HepG2 (cell line): ENCODE measurements around the gene SLC27A2. TPM values are rescaled to one million over a fixed set of nuclear protein-coding genes. Genes with fewer than 3 reads are reported as not detected.

Source experiments
- ATAC-seq: fragments of 200-7000 bp; cut with Tn5 transposase; 3 replicates; pipeline ENCODE4 v1.9.1; 2020; ENCODE audit warnings: mild to moderate bottlenecking, moderate library complexity
- BruUV-seq: library from RNA; stranded (reverse); fragments of 400-500 nt; replicated peaks from 2 replicates; lab custom pipeline; 2021; lab: Mats Ljungman, UMichigan
- CTCF ChIA-PET: fragments of 300-600 bp; formaldehyde crosslinking; extraction: SDS; loops from one replicate; lab custom pipeline; 2021; ENCODE audit warnings: low total read pairs, inconsistent platforms, low intra/inter-chr PET ratio; lab: Yijun Ruan, JAX
- POLR2A ChIA-PET: fragments of 350-600 bp; sonication (Branson Sonifier 250); formaldehyde crosslinking; loops from one replicate; lab custom pipeline; 2020; ENCODE audit warnings: antibody characterized with exemption, inconsistent platforms; lab: Yijun Ruan, JAX
- DNase-seq: peaks from one replicate; pipeline ENCODE4 v3.0.0-alpha.2; 2015; ENCODE audit warnings: low spot score
- FAIRE-seq: peaks from 3 replicates; lab custom pipeline; 2011; peaks lifted over from hg19 to GRCh38; lab: Jason Lieb, UNC
- H2AFZ ChIP-seq: one replicate; pipeline ENCODE4 v1.6.1; 2011; ENCODE audit warnings: low read length, inconsistent platforms
- H3K27ac ChIP-seq: fragments of 300-600 bp; 3 replicates; pipeline ENCODE4 v1.8.0; 2011; ENCODE audit warnings: mixed run types, mild to moderate bottlenecking, mixed read lengths, low read length, inconsistent platforms; ENCODE audit not compliant: insufficient read depth; ENCODE audit errors: extremely low read length
- H3K27me3 ChIP-seq, 2 experiments: fragments of 200-600 bp in 1 of 2; 2 replicates in 1 of 2; 3 replicates in 1 of 2; pipeline versions ENCODE4 v1.6.0 to v1.8.0; 2011; ENCODE audit warnings: low read length in 2 of 2, mild to moderate bottlenecking in 2 of 2, moderate library complexity in 2 of 2, inconsistent platforms in 1 of 2; ENCODE audit not compliant: insufficient read depth in 2 of 2, control insufficient read depth in 1 of 2
- H3K36me3 ChIP-seq, 2 experiments: fragments of 200-600 bp in 1 of 2; replicated peaks in 1 of 2; 2 replicates in 1 of 2; 3 replicates in 1 of 2; pipeline versions ENCODE4 v1.5.1 to v1.8.0; 2011; ENCODE audit warnings: low read length in 2 of 2, inconsistent platforms in 1 of 2; ENCODE audit not compliant: insufficient read depth in 2 of 2, control insufficient read depth in 1 of 2
- H3K4me1 ChIP-seq: 2 replicates; pipeline ENCODE4 v1.5.1; 2012; ENCODE audit warnings: low read length, inconsistent platforms; ENCODE audit not compliant: insufficient read depth
- H3K4me2 ChIP-seq: 2 replicates; pipeline ENCODE4 v1.6.0; 2011; ENCODE audit warnings: low read depth, low read length, inconsistent platforms
- H3K4me3 ChIP-seq, 3 experiments: fragments of 200-600 bp in 1 of 3; sonication (generic), shearing (Covaris generic) in 1 of 3; replicated peaks in 1 of 3; 2 replicates each; pipeline ENCODE4 v1.5.1; 2011 to 2016; ENCODE audit warnings: low read length in 3 of 3, inconsistent platforms in 2 of 3, low read depth in 2 of 3, mild to moderate bottlenecking in 2 of 3, control low read depth in 1 of 3, mixed read lengths in 1 of 3; ENCODE audit not compliant: insufficient read depth in 1 of 3
- H3K79me2 ChIP-seq: one replicate; pipeline ENCODE4 v1.6.1; 2011; ENCODE audit warnings: low read length, inconsistent platforms; ENCODE audit not compliant: insufficient read depth
- H3K9ac ChIP-seq: 2 replicates; pipeline ENCODE4 v1.6.0; 2011; ENCODE audit warnings: mild to moderate bottlenecking, low read depth, low read length, inconsistent platforms; ENCODE audit not compliant: insufficient read depth
- H3K9me3 ChIP-seq: 2 replicates; pipeline ENCODE4 v1.5.1; 2012; ENCODE audit warnings: mild to moderate bottlenecking, low read length
- H4K20me1 ChIP-seq: 2 replicates; pipeline ENCODE4 v1.6.0; 2011; ENCODE audit warnings: inconsistent platforms, mild to moderate bottlenecking, low read length, moderate library complexity; ENCODE audit not compliant: insufficient read depth
- FOXA1 ChIP-seq, 2 experiments: fragments of 450-650 bp in 1 of 2; sonication (generic) in 1 of 2; formaldehyde crosslinking in 1 of 2; IDR thresholded peaks; 2 replicates each; pipeline versions ENCODE4 v1.4.0 to v1.6.1; 2016 to 2020; ENCODE audit warnings: missing genetic modification reagents in 1 of 2
- POGZ ChIP-seq: sonication (generic); formaldehyde crosslinking; IDR thresholded peaks from 2 replicates; pipeline ENCODE4 v1.4.0; 2020; ENCODE audit warnings: mild to moderate bottlenecking, missing genetic modification reagents
- ZBTB33 ChIP-seq: sonication (generic); formaldehyde crosslinking; IDR thresholded peaks from 2 replicates; pipeline ENCODE4 v1.4.0; 2020; ENCODE audit warnings: missing genetic modification reagents
- ZBTB46 ChIP-seq: sonication (generic); formaldehyde crosslinking; IDR thresholded peaks from 2 replicates; pipeline ENCODE4 v1.4.0; 2020; ENCODE audit warnings: mild to moderate bottlenecking, missing genetic modification reagents, borderline replicate concordance
- ZFX ChIP-seq: sonication (generic); formaldehyde crosslinking; IDR thresholded peaks from 2 replicates; pipeline ENCODE4 v1.4.0; 2020; ENCODE audit warnings: mild to moderate bottlenecking, low read depth, missing genetic modification reagents, moderate library complexity
- ZNF207 ChIP-seq: fragments of 450-650 bp; IDR thresholded peaks from 2 replicates; pipeline ENCODE4 v1.6.1; 2016; ENCODE audit warnings: antibody characterized with exemption, borderline replicate concordance
- ZNF282 ChIP-seq: fragments of 450-650 bp; IDR thresholded peaks from 2 replicates; pipeline ENCODE4 v1.6.1; 2018; ENCODE audit not compliant: partially characterized antibody
- ZNF446 ChIP-seq: sonication (generic); formaldehyde crosslinking; IDR thresholded peaks from 2 replicates; pipeline ENCODE4 v1.5.0; 2020; ENCODE audit warnings: mild to moderate bottlenecking, missing genetic modification reagents
- ZNF496 ChIP-seq: sonication (generic); formaldehyde crosslinking; IDR thresholded peaks from 2 replicates; pipeline ENCODE4 v1.8.1; 2023; ENCODE audit warnings: mild to moderate bottlenecking, moderate library complexity, missing genetic modification reagents; ENCODE audit not compliant: insufficient replicate concordance
- ZNF569 ChIP-seq: sonication (generic); formaldehyde crosslinking; IDR thresholded peaks from 2 replicates; pipeline ENCODE4 v1.5.0; 2020; ENCODE audit warnings: mild to moderate bottlenecking, missing genetic modification reagents, moderate library complexity, borderline replicate concordance
- ZNF670 ChIP-seq: sonication (generic); formaldehyde crosslinking; IDR thresholded peaks from 2 replicates; pipeline ENCODE4 v1.8.0; 2022; ENCODE audit warnings: mild to moderate bottlenecking, missing genetic modification reagents, borderline replicate concordance
- WGBS: methylation state at CpG from one replicate; pipeline ENCODE4 v1.1.6; 2017; ENCODE audit warnings: low lambda C conversion rate; 5-methylcytosine and 5-hydroxymethylcytosine counted together
- in situ Hi-C: cut with HindIII; loops from 2 replicates; pipeline ENCODE4 v1.10.0; 2017; ENCODE audit warnings: low pct_unique_long_range_greater_than_20kb; ENCODE audit not compliant: extremely low pct_ligation_motif_present
- intact Hi-C: fragments of 100-400 bp; cut with micrococcal nuclease; formaldehyde crosslinking; loops from one replicate; pipeline ENCODE4 v1.10.0; 2022; ENCODE audit not compliant: unreplicated experiment
- polyA plus RNA-seq, 8 experiments: library from polyadenylated mRNA; depleted of rRNA in 3 of 8; stranded (reverse) in 7 of 8; unstranded in 1 of 8; fragments of >200 nt; fragmentation: Illumina TruSeq in 4 of 8; extraction: Trizol in 4 of 8; gene quantifications; 2 replicates each; pipeline versions ENCODE4 v1.2.1 to v1.2.3, GENCODE V29; 2011 to 2016; ENCODE audit warnings: low read depth in 4 of 8, missing spikeins in 1 of 8, mixed read lengths in 1 of 8; ENCODE audit not compliant: insufficient read depth in 1 of 8
- total RNA-seq, 5 experiments: library from RNA; depleted of rRNA; stranded (reverse); fragments of >200 nt; fragmentation: Illumina TruSeq; extraction: Trizol; gene quantifications; 2 replicates each; pipeline ENCODE4 v1.2.3, GENCODE V29; 2016; ENCODE audit warnings: low read depth in 1 of 5
- TF ChIP-seq, protein P1 (sequence below): sonication (generic); formaldehyde crosslinking; IDR thresholded peaks from 2 replicates; pipeline ENCODE4 v1.8.0; 2022; ENCODE audit warnings: missing genetic modification reagents, mild to moderate bottlenecking, inconsistent platforms, borderline replicate concordance
- TF ChIP-seq, protein P2 (sequence below): sonication (generic); formaldehyde crosslinking; IDR thresholded peaks from 2 replicates; pipeline ENCODE4 v1.4.0; 2020; ENCODE audit warnings: missing genetic modification reagents
- TF ChIP-seq, protein P3 (sequence below): sonication (generic); formaldehyde crosslinking; IDR thresholded peaks from 2 replicates; pipeline ENCODE4 v1.5.0; 2020; ENCODE audit warnings: missing genetic modification reagents

SLC27A2 gene
- total and polyA plus RNA-seq, 2 of the 13 experiments (the other 11 are each of a cell fraction or from before 2014, with no cell fraction given), result 14.6 to 23.4 TPM

DNA sequence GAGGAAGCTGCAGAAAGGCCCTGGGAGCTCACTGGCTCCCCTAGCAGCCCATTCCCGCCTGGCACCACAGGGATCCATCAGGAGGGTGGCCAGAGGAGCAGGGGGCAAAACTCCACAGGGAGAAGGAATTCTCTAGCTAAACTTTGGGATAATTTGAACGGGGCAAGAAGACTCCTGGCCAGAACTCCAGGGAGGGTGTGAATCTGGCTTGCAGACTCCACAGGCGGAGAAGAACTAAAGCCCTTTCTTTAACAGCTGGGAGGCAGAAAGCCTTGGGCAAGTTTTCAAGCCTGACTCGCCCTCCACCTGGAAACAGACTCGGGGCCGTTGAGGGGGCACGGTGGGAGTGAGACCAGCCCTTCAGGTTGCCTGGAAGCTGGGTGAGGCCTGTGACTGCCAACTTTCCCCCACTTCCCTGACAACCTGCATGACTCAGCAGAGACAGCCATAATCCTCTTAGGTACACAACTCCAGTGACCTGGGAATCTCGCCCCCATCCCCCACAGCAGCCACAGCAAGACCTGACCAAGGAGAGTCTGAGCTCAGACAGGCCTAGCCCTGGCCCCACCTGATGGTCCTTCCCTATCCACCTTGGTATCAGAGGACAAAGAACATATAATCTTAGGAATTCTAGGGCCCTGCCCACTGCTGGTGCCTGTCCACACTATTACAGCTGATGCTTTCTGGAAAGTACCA lies 28.6 kb downstream of the SLC27A2 start:
- peak; percentile 42 for DNase-seq
- Histone ChIP-seq H2AFZ (no peak overlapping the region), H3K9ac (no peak overlapping the region), H3K4me1 (peaks cover 26% of the 10 kb centered on the region), H3K9me3 (peaks cover 5% of the 10 kb centered on the region; the same call in 1 of the 2 replicates), H4K20me1 (no peaks in the 10 kb centered on the region), H3K27me3 (no peaks in the 10 kb centered on the region), H3K79me2 (no peaks in the 10 kb centered on the region), H3K36me3 (peaks cover 5 to 29% of the 10 kb centered on the region in 2 experiments; a peak in 4 of 5 replicates), H3K4me3 (no peak overlapping the region), H3K4me2 (no peak overlapping the region), H3K27ac (peak overlapping the region; percentile 44)
- CTCF ChIA-PET, result no interaction called here
- no peak for FAIRE-seq
- WGBS, result 100% methylated on average over 4 of the region's 8 CpGs
- intact Hi-C loops, result no loop called here
- POLR2A ChIA-PET, result no interaction called here
- peak; percentile 29; the same call in 2 of the 3 replicates for ATAC-seq
- in situ Hi-C loops, result no loop called here
- BruUV-seq, result no TSS peak
- TF ChIP-seq ZBTB33 (CRISPR knock-in tag), result no peak
- TF ChIP-seq FOXA1 (IDR thresholded peaks at IDR 0.05), result no peak
- peak; percentile 64 for TF ChIP-seq FOXA1 (CRISPR knock-in tag; IDR thresholded peaks at IDR 0.05)
- TF ChIP-seq ZNF207, result no peak
- peak; percentile 50; the same call in 1 of the 2 replicates for TF ChIP-seq POGZ (CRISPR knock-in tag)
- no peak for TF ChIP-seq ZNF446
- TF ChIP-seq ZNF496 (CRISPR knock-in tag), result no peak
- TF ChIP-seq, protein P1, sequence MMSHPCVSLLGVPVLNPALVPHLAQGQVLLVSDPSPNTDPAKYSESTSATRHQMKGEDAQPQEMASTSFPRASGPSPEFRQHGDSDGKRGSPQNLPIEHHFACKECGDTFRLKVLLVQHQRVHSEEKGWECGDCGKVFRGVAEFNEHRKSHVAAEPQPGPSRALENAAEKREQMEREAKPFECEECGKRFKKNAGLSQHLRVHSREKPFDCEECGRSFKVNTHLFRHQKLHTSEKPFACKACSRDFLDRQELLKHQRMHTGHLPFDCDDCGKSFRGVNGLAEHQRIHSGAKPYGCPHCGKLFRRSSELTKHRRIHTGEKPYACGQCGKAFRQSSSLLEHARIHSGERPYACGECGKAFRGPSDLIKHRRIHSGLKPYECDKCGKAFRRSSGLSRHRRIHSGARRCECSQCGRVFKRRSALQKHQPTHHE (CRISPR knock-in tag), result no peak
- TF ChIP-seq, protein P2, sequence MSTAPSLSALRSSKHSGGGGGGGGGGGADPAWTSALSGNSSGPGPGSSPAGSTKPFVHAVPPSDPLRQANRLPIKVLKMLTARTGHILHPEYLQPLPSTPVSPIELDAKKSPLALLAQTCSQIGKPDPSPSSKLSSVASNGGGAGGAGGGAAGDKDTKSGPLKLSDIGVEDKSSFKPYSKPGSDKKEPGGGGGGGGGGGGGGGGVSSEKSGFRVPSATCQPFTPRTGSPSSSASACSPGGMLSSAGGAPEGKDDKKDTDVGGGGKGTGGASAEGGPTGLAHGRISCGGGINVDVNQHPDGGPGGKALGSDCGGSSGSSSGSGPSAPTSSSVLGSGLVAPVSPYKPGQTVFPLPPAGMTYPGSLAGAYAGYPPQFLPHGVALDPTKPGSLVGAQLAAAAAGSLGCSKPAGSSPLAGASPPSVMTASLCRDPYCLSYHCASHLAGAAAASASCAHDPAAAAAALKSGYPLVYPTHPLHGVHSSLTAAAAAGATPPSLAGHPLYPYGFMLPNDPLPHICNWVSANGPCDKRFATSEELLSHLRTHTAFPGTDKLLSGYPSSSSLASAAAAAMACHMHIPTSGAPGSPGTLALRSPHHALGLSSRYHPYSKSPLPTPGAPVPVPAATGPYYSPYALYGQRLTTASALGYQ (CRISPR knock-in tag), result no peak
- no peak for TF ChIP-seq ZNF569 (CRISPR knock-in tag)
- TF ChIP-seq ZNF670 (CRISPR knock-in tag), result no peak
- TF ChIP-seq ZFX (CRISPR knock-in tag), result peak; percentile 45; the same call in 1 of the 2 replicates
- no peak for TF ChIP-seq ZBTB46 (CRISPR knock-in tag)
- TF ChIP-seq, protein P3, sequence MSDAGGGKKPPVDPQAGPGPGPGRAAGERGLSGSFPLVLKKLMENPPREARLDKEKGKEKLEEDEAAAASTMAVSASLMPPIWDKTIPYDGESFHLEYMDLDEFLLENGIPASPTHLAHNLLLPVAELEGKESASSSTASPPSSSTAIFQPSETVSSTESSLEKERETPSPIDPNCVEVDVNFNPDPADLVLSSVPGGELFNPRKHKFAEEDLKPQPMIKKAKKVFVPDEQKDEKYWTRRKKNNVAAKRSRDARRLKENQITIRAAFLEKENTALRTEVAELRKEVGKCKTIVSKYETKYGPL (CRISPR knock-in tag), result no peak
- no peak for TF ChIP-seq ZNF282
